Jurkat, Clone E6-1 (cell line): ENCODE results near the gene DAZAP1.

ENCODE experiments used
- DNase-seq: peaks from one replicate; pipeline ENCODE4 v3.0.0-alpha.2; 2011; ENCODE audit warnings: low read depth, low spot score
- H3K4me3 ChIP-seq: 2 replicates; pipeline ENCODE4 v1.5.1; 2011; ENCODE audit warnings: mild to moderate bottlenecking, low read length, control low read depth, moderate library complexity

DAZAP1 gene

DNA sequence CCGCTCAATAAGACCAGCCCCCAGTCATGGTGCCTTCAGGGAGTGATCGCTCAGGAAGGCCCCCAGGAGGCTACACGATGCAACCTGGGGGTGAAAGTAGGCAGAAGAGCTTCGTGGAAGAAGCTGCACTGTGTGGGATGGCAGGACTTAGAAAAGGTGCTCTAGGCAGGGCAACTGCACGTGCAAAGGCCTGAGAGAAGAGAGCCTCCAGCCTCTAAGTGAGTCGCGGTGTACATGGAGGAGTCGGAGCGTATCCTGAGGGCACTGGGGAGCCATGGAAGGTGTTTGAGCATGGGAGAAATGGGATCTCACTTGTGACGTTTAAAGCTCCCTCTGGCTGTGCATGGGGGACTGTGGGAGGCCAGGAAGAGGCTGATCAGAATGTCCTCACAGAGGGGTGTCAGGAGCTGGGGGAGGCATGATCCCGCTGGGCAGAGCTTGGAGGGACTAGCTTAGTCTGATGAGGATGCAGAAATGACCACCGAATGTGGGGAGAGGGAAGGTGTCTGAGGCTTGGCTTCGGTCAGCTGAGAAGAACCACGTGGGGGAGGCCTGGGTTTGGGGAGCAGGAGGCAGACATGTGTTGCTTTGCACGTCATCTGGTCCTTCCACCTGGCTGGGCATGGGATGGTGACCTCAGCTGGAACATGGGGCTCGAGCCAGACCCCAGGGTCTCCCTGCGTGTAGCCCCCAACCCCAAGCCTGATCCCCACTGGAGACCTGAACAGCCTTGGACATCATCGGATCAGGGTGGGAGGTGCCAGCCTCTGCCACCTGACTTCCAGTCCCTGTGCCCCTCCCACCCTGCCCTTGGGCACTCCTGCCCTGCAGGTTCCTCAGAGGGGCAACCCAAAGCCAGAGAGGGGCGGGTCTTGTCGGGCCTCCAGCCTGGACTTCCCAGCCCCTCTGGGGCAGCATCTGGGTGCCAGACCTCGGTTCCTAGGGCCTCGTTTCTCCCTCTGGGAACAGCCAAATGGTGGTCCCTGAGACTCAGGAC lies 43.6 kb downstream of the DAZAP1 start:
- no peak overlapping the region for H3K4me3 ChIP-seq
- DNase-seq, result no peak

DNA sequence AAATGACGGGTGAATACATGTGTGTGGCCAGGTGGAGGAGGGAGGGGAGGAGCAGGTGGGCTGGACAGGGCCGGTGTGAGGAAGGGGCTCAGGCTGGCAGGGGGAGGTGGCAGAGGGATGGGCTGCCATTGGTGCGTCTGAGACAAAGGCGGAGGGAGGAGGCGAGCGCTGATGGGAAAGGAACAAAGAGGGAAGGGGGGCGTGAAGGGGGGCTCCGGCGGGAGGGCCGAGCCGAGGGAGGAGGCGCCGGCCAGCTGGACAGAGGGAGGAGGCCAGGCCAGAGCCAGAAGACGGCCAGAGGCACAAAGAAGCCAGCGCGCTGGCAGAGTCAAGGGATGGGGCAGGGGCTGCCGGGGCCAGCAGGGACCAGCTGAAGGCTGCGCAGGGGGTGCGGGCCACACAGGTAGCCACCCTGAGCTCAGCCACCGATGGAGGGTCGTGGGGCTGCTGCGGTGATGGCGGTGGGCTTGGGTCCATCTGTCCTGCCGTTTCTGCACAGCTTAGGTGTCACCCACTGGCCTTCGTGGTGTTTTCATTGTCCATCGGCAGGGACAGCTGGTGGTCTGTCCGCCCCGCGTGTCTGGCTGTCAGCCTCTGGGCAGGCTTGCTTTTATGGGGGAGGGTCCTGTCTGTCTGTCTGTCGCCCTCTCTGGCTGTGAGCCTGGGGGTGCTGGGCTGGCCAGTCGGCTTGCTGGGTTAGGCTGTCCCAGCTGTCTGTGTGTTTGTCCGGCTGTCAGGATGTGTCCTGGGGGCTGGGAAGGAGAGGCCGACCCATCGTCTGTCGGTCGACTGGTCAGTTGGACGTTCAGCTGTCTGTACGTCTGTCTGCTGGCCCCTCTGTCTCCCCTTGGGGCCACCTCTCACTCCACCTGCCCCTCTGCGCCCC lies 44.8 kb downstream of the DAZAP1 start:
- no peak overlapping the region for H3K4me3 ChIP-seq

DNA sequence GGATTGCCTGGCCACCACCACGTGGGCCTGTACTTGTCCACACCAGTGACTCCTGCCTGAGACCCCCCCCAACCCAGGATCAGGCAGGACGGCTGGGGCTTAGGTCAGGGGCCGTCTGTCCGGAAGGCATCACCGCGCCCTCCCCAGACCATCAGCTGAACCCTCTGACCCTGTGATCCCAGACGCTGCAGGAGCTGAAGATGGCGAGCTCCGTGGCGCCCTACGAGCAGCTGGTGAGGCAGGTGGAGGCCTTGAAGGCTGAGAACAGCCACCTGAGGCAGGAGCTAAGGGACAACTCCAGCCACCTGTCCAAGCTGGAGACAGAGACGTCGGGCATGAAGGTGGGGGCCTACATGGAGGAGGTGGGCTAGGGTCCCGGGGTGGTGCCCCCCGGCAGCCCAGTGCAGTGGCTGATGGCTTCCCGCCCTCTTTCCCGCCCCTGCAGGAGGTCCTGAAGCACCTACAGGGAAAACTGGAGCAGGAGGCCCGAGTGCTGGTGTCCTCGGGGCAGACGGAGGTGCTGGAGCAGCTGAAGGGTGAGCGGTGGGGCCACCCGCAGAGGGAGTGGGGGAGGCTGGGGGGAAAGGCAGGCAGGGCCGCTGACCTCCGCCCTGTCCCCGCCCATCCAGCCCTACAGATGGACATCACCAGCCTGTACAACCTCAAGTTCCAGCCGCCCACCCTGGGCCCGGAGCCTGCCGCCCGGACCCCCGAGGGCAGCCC lies 45.6 kb downstream of the DAZAP1 start:
- no peak overlapping the region for H3K4me3 ChIP-seq
- no peak for DNase-seq

More for the DNA sequence above, 44.8 kb downstream of the DAZAP1 start:
- no peak for DNase-seq

DNA sequence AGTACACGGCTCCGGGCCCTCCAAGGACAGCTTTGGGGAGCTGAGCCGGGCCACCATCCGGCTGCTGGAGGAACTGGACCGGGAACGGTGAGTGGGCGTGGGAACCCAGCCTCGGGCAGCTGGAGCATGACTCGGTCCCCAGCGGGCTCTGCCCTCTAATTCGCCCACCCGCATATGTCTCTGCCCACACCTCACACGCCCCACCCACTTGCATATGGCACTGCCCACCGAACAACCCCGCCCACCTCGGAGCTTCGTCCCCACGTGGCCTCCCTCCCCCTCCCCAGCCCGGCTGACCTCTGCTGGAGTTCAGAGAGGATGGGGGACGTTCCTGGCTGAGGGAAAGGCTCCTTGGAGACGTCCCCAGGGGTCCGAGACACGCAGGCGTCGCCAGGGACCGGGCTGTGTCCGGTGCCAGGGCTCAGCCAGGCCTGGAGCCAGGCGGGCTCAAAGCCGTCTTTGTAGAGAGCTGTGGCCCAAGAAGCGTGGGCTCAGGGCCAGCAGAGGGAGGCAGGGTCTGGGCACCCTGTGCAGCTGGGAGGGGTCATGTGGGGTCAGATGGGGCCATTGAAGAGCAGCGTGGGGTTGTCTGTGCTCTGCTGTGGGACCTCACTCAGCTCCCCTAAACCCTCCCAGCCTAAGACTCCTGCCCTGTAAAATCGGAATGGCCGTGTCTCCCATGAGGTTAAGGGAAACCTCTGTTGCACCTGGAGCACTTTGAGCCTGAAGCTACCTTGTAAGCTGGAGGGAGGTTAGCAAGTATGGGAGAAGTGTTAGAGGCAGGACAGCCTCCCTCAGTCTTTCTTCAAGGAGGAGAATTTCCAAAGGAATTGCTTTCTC lies 46.4 kb downstream of the DAZAP1 start:
- DNase-seq, result no peak
- no peak overlapping the region for H3K4me3 ChIP-seq

DNA sequence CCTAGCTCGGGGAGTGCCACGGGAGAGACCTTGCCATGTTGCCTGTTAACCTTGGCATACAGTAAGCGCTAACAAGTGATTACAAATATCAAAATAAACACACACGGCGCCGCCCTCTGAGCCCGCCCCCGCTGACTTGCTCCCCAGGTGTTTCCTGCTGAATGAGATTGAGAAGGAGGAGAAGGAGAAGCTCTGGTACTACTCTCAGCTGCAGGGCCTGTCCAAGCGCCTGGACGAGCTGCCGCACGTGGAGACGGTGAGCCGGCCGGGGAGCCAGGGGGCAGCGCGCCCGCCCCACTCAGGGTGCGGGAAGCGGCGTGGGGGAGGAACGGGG lies 47.6 kb downstream of the DAZAP1 start:
- DNase-seq, result no peak
- H3K4me3 ChIP-seq, result no peak overlapping the region; the same call in 1 of the 2 replicates

DNA sequence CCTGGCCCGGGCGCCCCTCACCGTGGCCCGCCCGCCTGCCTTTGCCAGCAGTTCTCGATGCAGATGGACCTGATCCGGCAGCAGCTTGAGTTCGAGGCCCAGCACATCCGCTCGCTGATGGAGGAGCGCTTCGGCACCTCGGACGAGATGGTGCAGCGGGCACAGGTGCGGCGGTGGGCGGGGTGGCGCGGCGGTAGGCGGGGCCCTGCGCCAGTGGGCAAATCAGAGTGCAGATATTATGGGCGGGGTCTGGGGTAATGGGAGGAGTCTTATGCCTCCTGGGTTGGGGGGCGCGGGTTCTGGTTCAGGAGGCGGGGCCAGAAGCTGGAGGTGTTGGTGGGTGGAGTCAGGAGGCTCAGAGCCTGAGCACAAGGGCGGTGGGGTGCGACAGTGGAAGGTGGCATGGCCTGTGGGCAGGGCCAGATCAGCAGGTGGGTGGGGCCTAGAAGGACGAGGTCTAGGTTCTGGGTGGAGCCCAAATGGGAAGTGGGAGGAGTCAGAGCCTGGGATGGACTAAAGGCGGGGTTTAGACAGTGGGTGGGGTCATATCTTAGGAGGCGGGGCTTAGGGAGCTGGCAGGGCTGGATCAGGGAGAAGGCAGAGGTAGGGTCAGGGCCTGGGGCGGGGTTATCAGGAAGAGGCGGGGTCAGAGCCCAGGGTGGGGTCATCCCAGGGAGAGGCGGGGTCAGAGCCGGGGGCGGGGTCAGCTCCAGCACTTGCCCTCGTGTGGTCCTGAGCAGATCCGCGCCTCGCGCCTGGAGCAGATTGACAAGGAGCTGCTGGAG lies 48.1 kb downstream of the DAZAP1 start:
- no peak overlapping the region; the same call in 1 of the 2 replicates for H3K4me3 ChIP-seq
- peak; percentile 79 for DNase-seq

DNA sequence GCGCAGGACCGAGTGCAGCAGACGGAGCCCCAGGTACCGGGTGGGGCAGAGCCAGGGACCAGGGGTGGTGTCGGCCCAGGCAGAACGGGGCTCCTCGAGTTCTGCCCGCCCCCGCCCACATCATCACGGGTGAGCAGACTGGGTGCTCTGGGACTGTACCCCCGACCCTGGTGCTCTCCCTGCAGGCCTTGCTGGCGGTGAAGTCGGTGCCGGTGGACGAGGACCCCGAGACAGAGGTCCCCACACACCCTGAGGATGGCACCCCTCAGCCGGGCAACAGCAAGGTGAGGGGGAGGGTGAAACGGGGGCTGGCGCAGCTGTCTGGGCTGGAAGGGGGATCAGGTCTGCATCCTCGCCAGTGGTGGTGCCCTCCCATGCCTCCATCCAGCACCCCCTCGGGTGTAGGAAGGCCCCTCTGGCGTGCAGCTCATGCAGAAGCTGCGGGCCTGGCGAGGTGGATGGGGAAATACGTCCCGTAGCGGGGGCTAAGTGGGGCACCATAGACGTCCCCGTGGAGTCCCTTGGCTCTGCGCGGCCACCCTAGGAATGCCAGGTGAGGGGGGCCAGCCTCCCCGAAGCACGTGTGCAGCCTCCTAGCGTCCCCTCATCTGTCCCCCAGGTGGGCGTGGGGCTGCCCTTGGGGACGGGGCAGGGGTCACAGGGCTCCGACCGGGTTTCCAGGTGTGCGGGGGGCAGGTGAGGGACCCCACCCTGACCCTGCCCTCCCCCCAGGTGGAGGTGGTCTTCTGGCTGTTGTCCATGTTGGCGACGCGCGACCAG lies 48.9 kb downstream of the DAZAP1 start:
- DNase-seq, result no peak

DNA sequence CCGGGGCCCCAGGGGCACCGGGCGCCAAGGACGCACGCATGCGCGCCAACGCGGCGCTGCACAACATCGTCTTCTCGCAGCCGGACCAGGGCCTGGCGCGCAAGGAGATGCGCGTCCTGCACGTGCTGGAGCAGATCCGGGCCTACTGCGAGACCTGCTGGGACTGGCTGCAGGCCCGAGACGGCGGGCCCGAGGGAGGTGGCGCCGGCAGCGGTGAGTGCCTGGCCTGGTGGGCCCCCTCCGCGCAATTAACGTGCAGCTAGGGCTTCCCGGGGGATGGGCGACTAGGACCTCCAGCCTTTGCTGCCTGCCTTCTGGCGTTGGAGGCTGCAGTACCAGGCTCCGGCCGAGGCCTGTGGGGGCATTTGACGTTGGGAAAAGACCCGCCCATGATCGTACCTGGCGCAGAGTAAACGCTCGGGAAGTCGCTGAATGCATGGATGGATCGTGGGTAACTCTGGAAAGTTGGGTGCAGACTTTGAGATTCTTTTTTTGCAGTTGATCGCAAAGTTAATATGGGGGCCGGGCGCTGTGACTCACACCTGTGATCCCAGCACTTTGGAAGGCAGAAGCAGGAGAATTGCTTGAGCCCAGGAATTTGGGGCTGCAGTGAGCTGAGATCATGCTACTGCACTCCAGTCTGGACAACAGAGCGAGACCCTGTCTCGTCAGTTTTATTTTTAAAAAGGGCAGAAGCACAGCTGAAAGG lies 49.8 kb downstream of the DAZAP1 start:
- H3K4me3 ChIP-seq, result no peak overlapping the region
- no peak for DNase-seq

More for the DNA sequence above, 48.9 kb downstream of the DAZAP1 start:
- no peak overlapping the region for H3K4me3 ChIP-seq

DNA sequence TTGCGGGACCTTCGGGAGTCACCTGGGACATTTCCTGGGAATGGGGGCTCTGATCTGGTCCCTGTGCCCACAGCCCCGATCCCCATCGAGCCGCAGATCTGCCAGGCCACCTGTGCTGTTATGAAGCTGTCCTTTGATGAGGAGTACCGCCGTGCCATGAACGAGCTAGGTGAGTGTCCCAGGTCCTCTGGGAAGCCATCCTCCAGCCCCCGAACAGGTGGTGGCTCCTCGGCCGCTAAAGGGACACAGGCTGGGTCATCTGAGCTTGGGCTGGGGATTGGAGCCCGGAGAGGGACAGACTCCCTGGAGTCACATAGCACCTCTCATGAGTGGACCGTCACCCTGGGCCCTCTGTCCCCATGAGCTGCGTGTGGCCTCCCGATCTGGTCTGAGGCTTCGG lies 50.5 kb downstream of the DAZAP1 start:
- H3K4me3 ChIP-seq, result no peak overlapping the region
- no peak for DNase-seq

DNA sequence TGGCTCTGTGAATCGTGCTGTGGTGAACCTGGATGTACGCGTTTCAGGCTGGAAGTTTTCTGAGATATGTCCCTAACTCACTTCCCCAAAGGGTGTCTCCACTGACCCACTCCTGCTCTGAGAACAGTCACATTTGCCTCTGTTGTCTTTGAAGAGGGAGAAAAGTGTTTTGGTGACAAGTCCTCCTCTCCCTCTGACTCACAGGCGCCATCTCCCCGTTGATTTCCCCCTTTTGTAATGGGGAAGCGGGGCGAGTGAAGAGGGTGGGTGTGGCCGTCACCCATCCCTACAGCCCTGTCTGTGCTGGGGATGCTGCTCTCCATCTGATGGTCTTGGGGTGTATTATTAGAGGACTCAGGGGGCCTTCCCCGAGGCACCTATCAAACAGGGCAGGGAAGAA lies 52.1 kb downstream of the DAZAP1 start:
- no peak for DNase-seq
- no peak overlapping the region for H3K4me3 ChIP-seq

DNA sequence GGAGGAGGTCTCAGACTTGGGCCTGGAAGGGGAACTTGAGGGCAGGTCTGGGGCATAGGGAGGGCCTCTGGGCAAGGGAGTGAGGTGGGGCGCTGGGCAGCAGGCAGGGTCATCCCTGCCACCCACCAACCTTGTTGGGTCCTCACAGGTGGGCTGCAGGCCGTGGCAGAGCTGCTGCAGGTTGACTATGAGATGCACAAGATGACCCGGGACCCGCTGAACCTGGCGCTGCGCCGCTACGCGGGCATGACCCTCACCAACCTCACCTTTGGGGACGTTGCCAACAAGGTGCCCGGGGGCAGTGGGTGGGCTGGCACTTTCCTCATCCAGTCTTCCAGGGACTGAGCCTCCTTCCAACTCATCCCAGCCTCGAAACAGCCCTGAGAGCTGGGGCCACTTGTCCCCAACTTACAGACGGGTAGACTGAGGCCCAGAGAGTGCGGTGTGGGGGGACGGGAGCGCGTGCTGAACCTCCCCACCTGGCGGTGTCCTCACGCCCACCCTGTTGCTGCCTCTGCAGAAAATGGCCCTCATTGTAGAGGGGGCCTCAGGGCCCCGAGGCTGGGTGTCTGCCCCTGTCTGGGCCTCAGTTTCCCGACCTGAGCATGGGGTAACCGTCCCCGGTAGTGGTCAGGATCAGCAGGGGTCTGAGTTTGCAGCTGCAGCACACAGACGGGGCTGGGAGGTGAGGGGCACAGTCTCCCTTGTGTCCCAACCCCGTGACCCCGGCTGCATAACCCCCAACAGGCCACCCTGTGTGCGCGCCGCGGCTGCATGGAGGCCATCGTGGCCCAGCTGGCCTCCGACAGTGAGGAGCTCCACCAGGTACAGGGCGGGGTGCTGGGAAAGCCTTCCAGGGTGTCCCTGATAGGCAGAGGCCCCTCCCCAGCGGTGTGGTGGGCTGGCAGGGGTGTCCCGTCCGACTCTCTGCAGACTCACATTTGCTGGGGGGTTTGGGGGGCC lies 52.9 kb downstream of the DAZAP1 start:
- H3K4me3 ChIP-seq, result no peak overlapping the region
- no peak for DNase-seq

DNA sequence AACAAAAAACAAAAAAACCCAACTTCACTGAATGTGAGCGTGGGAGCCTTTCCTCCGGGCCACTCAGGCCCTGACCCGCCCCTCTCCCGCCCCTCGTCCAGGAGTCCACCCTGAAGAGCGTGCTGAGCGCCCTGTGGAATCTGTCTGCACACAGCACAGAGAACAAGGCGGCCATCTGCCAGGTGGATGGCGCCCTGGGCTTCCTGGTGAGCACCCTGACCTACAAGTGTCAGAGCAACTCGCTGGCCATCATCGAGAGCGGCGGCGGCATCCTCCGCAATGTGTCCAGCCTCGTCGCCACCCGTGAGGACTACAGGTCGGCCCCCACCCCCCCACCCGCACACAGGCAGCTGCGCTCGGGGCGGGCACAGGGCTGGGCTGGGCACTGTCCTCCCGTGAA lies 54.5 kb downstream of the DAZAP1 start:
- DNase-seq, result no peak
- H3K4me3 ChIP-seq, result no peak overlapping the region

DNA sequence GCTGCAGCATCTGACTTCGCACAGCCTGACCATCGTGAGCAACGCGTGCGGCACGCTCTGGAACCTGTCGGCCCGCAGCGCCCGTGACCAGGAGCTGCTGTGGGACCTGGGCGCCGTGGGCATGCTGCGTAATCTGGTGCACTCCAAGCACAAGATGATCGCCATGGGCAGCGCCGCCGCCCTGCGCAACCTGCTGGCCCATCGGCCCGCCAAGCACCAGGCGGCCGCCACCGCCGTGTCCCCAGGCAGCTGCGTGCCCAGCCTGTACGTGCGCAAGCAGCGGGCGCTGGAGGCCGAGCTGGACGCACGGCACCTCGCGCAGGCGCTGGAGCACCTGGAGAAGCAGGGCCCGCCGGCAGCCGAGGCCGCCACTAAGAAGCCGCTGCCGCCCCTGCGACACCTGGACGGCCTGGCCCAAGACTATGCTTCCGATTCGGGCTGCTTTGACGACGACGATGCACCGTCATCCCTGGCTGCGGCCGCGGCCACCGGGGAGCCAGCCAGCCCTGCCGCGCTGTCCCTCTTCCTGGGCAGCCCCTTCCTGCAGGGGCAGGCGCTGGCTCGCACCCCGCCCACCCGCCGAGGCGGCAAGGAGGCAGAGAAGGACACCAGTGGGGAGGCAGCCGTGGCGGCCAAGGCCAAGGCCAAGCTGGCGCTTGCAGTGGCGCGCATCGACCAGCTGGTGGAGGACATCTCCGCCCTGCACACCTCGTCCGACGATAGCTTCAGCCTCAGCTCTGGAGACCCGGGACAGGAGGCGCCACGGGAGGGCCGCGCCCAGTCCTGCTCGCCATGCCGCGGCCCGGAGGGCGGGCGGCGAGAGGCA lies 58.0 kb downstream of the DAZAP1 start:
- no peak for DNase-seq
- H3K4me3 ChIP-seq, result no peak overlapping the region

DNA sequence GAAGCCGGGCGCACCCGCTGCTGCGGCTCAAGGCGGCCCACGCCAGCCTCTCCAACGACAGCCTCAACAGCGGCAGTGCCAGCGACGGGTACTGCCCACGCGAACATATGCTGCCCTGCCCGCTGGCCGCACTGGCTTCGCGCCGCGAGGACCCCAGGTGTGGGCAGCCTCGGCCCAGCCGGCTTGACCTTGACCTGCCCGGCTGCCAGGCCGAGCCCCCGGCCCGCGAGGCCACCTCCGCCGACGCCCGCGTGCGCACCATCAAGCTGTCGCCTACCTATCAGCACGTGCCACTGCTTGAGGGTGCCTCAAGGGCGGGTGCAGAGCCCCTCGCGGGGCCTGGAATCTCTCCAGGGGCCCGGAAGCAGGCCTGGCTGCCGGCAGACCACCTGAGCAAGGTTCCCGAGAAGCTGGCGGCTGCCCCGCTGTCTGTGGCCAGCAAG lies 58.7 kb downstream of the DAZAP1 start:
- no peak for DNase-seq

More for the DNA sequence above, 58.7 kb downstream of the DAZAP1 start:
- H3K4me3 ChIP-seq, result no peak overlapping the region
